G401.6 (cell line): ENCODE results near the gene CSH2.
"Not testable (repeated sequence)": the region's sequence is repeated elsewhere in the genome, so short reads cannot be mapped to it uniquely, and the experiment has no call there.

Source experiments
- FAIRE-seq: peaks from 2 replicates; lab custom pipeline; 2012; peaks lifted over from hg19 to GRCh38; lab: Jason Lieb, UNC

CSH2 gene

GRCh38 chr17:63873577-63873976 is at the start of gene CSH2:
Gene CSH2 (minus strand): TSS chr17:63873677. CDS start chr17:63873614, 63 bp downstream.
- FAIRE-seq: not testable (repeated sequence)

DNA sequence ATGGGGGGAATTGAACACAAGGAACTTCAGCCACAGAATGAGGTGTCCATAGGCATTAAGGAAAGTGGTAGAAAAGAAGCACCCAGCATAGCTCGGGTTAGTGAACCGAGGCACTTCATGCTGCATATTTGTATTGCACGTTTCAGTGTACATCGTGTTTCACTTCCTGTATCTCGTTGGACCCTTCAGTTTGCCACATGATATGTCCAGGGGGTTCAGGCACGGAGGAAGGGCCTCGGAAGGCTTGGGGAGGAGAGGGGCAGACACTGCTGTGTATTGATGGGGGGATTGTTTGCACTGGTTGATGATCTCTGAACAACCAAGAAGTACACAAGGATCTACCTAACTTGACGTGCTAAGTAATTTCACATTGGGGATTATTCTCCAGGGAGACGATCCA is 48.9 kb upstream of the CSH2 start:
- FAIRE-seq: not testable (repeated sequence)

- FAIRE-seq: not testable (repeated sequence)
These were observed 47.3 kb upstream of the CSH2 start for GRCh38 chr17:63920779-63921178.

- FAIRE-seq: not testable (repeated sequence)
These were observed 46.6 kb upstream of the CSH2 start for GRCh38 chr17:63920050-63920449.

DNA sequence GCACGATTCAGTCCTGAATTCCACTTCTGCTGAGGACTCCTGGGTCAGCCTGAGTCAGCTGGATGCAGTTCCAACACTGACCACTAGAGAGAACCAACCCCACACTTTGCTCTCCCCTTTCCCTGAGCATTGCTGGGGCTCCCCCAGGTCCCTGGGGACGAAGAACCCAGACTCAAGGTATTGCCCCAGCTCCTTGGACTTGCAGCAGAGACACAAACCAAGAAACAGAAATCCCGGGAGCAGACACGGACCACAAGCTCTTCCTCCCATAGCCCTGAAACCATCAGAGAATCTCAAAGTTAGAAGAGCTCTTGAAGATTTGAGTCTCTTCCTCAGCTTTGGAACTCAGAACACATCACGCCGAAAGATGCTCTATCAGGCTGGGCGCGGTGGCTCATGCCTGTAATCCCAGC is 45.8 kb upstream of the CSH2 start:
- FAIRE-seq: no peak

GRCh38 chr17:63918789-63919305 is 45.4 kb upstream of the CSH2 start, which contains the start of gene GH1:
Gene GH1 (minus strand): TSS chr17:63918839. CDS start chr17:63918776, 63 bp downstream.
- not testable (repeated sequence) for FAIRE-seq

DNA sequence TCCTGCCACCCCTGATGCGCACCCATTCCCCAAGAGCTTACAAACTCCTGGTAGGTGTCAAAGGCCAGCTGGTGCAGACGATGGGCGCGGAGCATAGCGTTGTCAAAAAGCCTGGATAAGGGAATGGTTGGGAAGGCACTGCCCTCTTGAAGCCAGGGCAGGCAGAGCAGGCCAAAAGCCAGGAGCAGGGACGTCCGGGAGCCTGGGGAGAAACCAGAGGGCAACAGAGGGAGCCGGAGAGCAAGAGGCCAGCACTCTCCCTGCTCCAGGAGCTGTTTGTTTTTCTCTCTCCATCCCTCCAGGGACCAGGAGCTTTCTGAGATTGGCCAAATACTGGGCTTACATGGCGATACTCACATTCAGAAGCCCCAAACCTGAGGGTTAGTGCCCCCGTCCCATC is 44.8 kb upstream of the CSH2 start:
- no peak for FAIRE-seq

DNA sequence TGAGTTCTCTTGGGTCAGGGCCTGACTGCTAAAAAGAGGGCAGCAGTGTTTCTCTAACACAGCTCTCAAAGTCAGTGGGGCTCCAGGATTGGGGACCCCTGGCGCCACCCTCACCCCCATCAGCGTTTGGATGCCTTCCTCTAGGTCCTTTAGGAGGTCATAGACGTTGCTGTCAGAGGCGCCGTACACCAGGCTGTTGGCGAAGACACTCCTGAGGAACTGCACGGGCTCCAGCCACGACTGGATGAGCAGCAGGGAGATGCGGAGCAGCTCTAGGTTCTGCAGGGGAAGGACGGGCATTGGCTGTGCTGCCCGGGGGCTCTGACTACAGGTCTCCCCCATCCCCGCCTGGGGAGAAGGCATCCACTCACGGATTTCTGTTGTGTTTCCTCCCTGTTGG is 44.2 kb upstream of the CSH2 start:
- no peak for FAIRE-seq

GRCh38 chr17:63917206-63917605 is 43.7 kb upstream of the CSH2 start:
- FAIRE-seq: not testable (repeated sequence)

DNA sequence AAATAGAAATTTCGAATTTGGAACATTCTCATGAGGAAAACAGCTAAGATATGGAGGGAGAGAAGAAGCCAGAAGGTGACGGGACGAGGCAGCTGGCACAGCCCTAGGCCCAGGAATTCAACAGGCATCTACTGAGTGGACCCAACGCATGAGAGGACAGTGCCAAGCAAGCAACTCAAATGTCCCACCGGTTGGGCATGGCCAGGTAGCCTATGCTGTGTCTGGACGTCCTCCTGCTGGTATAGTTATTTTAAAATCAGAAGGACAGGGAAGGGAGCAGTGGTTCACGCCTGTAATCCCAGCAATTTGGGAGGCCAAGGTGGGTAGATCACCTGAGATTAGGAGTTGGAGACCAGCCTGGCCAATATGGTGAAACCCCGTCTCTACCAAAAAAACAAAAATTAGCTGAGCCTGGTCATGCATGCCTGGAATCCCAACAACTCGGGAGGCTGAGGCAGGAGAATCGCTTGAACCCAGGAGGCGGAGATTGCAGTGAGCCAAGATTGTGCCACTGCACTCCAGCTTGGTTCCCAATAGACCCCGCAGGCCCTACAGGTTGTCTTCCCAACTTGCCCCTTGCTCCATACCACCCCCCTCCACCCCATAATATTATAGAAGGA is 43.2 kb upstream of the CSH2 start:
- no peak for FAIRE-seq

DNA sequence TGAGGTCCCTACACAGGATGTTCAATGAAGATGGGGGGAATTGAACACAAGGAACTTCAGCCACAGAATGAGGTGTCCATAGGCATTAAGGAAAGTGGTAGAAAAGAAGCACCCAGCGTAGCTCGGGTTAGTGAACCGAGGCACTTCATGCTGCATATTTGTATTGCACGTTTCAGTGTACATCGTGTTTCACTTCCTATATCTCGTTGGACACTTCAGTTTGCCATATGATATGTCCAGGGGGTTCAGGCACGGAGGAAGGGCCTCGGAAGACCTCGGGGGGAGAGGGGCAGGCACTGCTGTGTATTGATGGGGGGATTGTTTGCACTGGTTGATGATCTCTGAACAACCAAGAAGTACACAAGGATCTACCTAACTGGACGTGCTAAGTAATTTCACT is 42.3 kb upstream of the CSH2 start:
- not testable (repeated sequence) for FAIRE-seq

GRCh38 chr17:63914471-63914870 is 41.0 kb upstream of the CSH2 start:
- no peak for FAIRE-seq

- FAIRE-seq: no peak
These were observed 38.2 kb upstream of the CSH2 start for GRCh38 chr17:63911657-63912100.

- FAIRE-seq: no peak
These were observed 37.7 kb upstream of the CSH2 start, which contains the start of gene CSHL1 for GRCh38 chr17:63911041-63911635. Gene CSHL1 (minus strand): TSS chr17:63911258. CDS start chr17:63911196, 62 bp downstream.

DNA sequence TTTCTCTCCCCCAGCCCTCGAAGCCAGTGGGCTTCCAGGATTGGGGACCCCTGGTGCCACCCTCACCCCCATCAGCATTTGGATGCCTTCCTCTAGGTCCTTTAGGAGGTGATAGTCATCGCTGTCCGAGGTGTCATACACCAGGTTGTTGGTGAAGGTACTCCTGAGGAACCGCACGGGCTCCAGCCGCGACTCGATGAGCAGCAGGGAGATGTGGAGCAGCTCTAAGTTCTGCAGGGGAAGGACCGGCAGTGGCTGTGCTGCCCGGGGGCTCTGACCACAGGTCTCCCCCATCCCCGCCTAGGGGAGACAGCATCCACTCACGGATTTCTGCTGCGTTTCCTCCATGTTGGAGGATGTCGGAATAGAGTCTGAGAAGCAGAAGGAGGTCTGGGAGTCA is 36.6 kb upstream of the CSH2 start:
- FAIRE-seq: no peak

- not testable (repeated sequence) for FAIRE-seq
These were observed 36.1 kb upstream of the CSH2 start for GRCh38 chr17:63909586-63909985.

GRCh38 chr17:63907161-63907778 is 33.8 kb upstream of the CSH2 start:
- not testable (repeated sequence) for FAIRE-seq

- FAIRE-seq: not testable (repeated sequence)
These were observed 31.3 kb upstream of the CSH2 start for GRCh38 chr17:63904796-63905195.

DNA sequence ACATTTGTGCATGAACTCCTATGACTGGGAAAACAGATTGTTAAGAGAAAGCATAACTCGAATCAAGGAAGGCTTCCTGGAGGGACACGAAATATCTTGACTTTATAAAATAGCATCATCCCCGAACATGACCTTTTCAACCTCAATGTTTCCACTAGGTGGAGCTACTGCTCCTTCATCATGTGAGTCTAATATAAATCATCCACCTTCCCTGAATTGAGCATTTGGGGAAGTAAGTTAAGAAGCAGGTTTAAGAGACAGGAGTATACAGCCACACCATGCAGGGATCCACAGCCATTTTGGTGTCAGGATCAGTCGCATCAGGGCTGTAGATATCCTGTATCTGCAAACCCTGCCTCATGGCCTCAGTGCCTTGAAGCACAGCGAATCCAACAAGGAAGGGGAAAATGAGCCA is 30.3 kb upstream of the CSH2 start:
- peak; percentile 33 for FAIRE-seq

GRCh38 chr17:63901971-63902370 is 28.5 kb upstream of the CSH2 start:
- FAIRE-seq: not testable (repeated sequence)

- FAIRE-seq: not testable (repeated sequence)
These were observed 25.7 kb upstream of the CSH2 start for GRCh38 chr17:63898899-63899798.
